SK-N-SH (cell line): ENCODE results near the gene ULBP1. TPM values are rescaled to one million over a fixed set of nuclear protein-coding genes. Genes with fewer than 3 reads are reported as not detected.
"Not testable (repeated sequence)": the region's sequence is repeated elsewhere in the genome, so short reads cannot be mapped to it uniquely, and the experiment has no call there.

Experiments
- CTCF ChIA-PET: fragments of 300-600, 350-600 bp; formaldehyde crosslinking; extraction: SDS; loops from one replicate; lab custom pipeline; 2021; lab: Yijun Ruan, JAX
- POLR2A ChIA-PET: fragments of 350-600 bp; sonication (Branson Sonifier 250); formaldehyde crosslinking; extraction: SDS; loops from one replicate; lab custom pipeline; 2020; ENCODE audit warnings: antibody characterized with exemption, inconsistent platforms; lab: Yijun Ruan, JAX
- DNase-seq: peaks from one replicate; pipeline ENCODE4 v3.0.0; 2012
- H2AFZ ChIP-seq: fragments of 200-600 bp; sonication (generic); 2 replicates; pipeline ENCODE4 v1.8.1; 2016; ENCODE audit warnings: antibody characterized with exemption, mild to moderate bottlenecking, low read depth
- H3F3A ChIP-seq: fragments of 200-600 bp; sonication (generic); replicated peaks from 2 replicates; pipeline ENCODE3; 2016; ENCODE audit warnings: antibody characterized with exemption, mild to moderate bottlenecking; ENCODE audit not compliant: insufficient read depth
- H3K27ac ChIP-seq, 2 experiments: fragments of 200-500 bp in 1 of 2; fragments of 200-600 bp in 1 of 2; sonication (Bioruptor generic) in 1 of 2; sonication (generic), shearing (Covaris generic) in 1 of 2; 2 replicates each; pipeline versions ENCODE4 v1.5.1 to v1.6.1; 2014 to 2016; ENCODE audit warnings: low read depth in 2 of 2, inconsistent platforms in 1 of 2, low read length in 1 of 2, mild to moderate bottlenecking in 1 of 2, mixed read lengths in 1 of 2
- H3K27me3 ChIP-seq: fragments of 200-600 bp; sonication (generic), shearing (Covaris generic); 2 replicates; pipeline ENCODE4 v1.6.1; 2016; ENCODE audit warnings: mixed run types; ENCODE audit not compliant: insufficient read depth
- H3K36me3 ChIP-seq, 2 experiments: fragments of 200-500 bp in 1 of 2; fragments of 200-600 bp in 1 of 2; sonication (Bioruptor generic) in 1 of 2; sonication (generic) in 1 of 2; replicated peaks in 1 of 2; 2 replicates each; pipeline versions ENCODE3 to v1.5.1; 2014 to 2016; ENCODE audit warnings: low read length in 1 of 2, mild to moderate bottlenecking in 1 of 2; ENCODE audit not compliant: insufficient read depth in 2 of 2, control insufficient read depth in 1 of 2
- H3K4me1 ChIP-seq, 2 experiments: fragments of 200-500 bp in 1 of 2; fragments of 200-600 bp in 1 of 2; sonication (Bioruptor generic) in 1 of 2; sonication (generic), shearing (Covaris generic) in 1 of 2; 2 replicates each; pipeline versions ENCODE4 v1.5.1 to v1.6.1; 2014 to 2016; ENCODE audit warnings: low read depth in 1 of 2, low read length in 1 of 2, mixed run types in 1 of 2; ENCODE audit not compliant: insufficient read depth in 2 of 2, control insufficient read depth in 1 of 2
- H3K4me2 ChIP-seq: fragments of 200-600 bp; sonication (generic), shearing (Covaris generic); 2 replicates; pipeline ENCODE4 v1.6.1; 2017; ENCODE audit warnings: mixed run types
- H3K4me3 ChIP-seq, 2 experiments: fragments of 200-500 bp in 1 of 2; fragments of 200-600 bp in 1 of 2; sonication (Bioruptor generic) in 1 of 2; sonication (generic), shearing (Covaris generic) in 1 of 2; 2 replicates each; pipeline versions ENCODE4 v1.5.1 to v1.8.1; 2014 to 2016; ENCODE audit warnings: low read depth in 2 of 2, inconsistent platforms in 1 of 2, low read length in 1 of 2, mild to moderate bottlenecking in 1 of 2, mixed read lengths in 1 of 2, moderate library complexity in 1 of 2
- H3K79me2 ChIP-seq: fragments of 200-600 bp; sonication (generic); 2 replicates; pipeline ENCODE4 v1.8.1; 2017; ENCODE audit warnings: mild to moderate bottlenecking; ENCODE audit not compliant: insufficient read depth
- H3K9ac ChIP-seq: fragments of 200-600 bp; sonication (generic); 2 replicates; pipeline ENCODE4 v1.6.1; 2017; ENCODE audit warnings: mixed run types
- H3K9me2 ChIP-seq: fragments of 200-600 bp; sonication (generic); 2 replicates; pipeline ENCODE4 v1.6.1; 2017; ENCODE audit warnings: mixed run types
- H3K9me3 ChIP-seq: fragments of 200-600 bp; sonication (generic); 2 replicates; pipeline ENCODE4 v1.6.1; 2017; ENCODE audit warnings: mixed run types, mild to moderate bottlenecking, moderate library complexity
- H4K20me1 ChIP-seq: fragments of 200-600 bp; sonication (generic); 2 replicates; pipeline ENCODE4 v1.6.1; 2017; ENCODE audit warnings: mild to moderate bottlenecking, mixed run types; ENCODE audit not compliant: insufficient read depth
- CTCF ChIP-seq: fragments of 200-600 bp; sonication (generic); IDR thresholded peaks from 2 replicates; pipeline ENCODE4 v1.6.1; 2017; ENCODE audit warnings: antibody characterized with exemption, mild to moderate bottlenecking, moderate library complexity
- EZH2phosphoT487 ChIP-seq: fragments of 200-600 bp; sonication (generic); IDR thresholded peaks from 2 replicates; pipeline ENCODE4 v1.6.1; 2017; ENCODE audit warnings: low read depth, mixed run types, mild to moderate bottlenecking, antibody characterized with exemption, moderate library complexity, borderline replicate concordance
- JUND ChIP-seq: IDR thresholded peaks from 2 replicates; pipeline ENCODE4 v1.4.0; 2012
- NFIC ChIP-seq: IDR thresholded peaks from 2 replicates; pipeline ENCODE4 v1.4.0; 2012; ENCODE audit warnings: borderline replicate concordance
- RCOR1 ChIP-seq: fragments of 150-350 bp; IDR thresholded peaks from 2 replicates; pipeline ENCODE4 v1.6.1; 2017; ENCODE audit warnings: antibody characterized with exemption, low read length
- RFX5 ChIP-seq: IDR thresholded peaks from 2 replicates; pipeline ENCODE4 v1.6.1; 2012; ENCODE audit warnings: mild to moderate bottlenecking, improper control_type of control experiment, low read length
- RXRA ChIP-seq: IDR thresholded peaks from 2 replicates; pipeline ENCODE4 v1.4.0; 2012; ENCODE audit warnings: low read depth, mild to moderate bottlenecking, borderline replicate concordance
- TCF12 ChIP-seq: IDR thresholded peaks from 2 replicates; pipeline ENCODE4 v1.4.0; 2012
- WGBS: methylation state at CpG from one replicate; pipeline ENCODE4 v1.1.6; 2017; ENCODE audit warnings: low lambda C conversion rate; 5-methylcytosine and 5-hydroxymethylcytosine counted together
- polyA plus RNA-seq, 3 experiments: library from polyadenylated mRNA; depleted of rRNA; stranded (reverse); fragments of >200 nt; gene quantifications; 2 replicates each; pipeline ENCODE4 v1.2.3, GENCODE V29; 2012
- TF ChIP-seq, protein P1 (sequence below): IDR thresholded peaks from 2 replicates; pipeline ENCODE4 v1.4.0; 2012; ENCODE audit warnings: low read depth

ULBP1 gene
- polyA plus RNA-seq, 1 of the 3 experiments (the other 2 are of a cell fraction): 0.02 TPM

- Histone ChIP-seq H3K36me3 (no peaks in the 10 kb centered on the region), H3K4me2 (no peak overlapping the region), H3K4me1 (peaks cover 0 to 3% of the 10 kb centered on the region in 2 experiments; a peak in 1 of 4 replicates), H3K27ac (no peak overlapping the region), H3K9me3 (no peaks in the 10 kb centered on the region), H3F3A (no peaks in the 10 kb centered on the region), H3K9me2 (no peaks in the 10 kb centered on the region), H3K9ac (no peak overlapping the region), H3K27me3 (peaks cover 3% of the 10 kb centered on the region), H3K79me2 (no peaks in the 10 kb centered on the region), H4K20me1 (no peaks in the 10 kb centered on the region), H3K4me3 (no peak overlapping the region), H2AFZ (no peak overlapping the region)
- no peak for TF ChIP-seq TCF12
- TF ChIP-seq NFIC: no peak
- TF ChIP-seq JUND: no peak
- TF ChIP-seq RCOR1: no peak
- no peak for DNase-seq
- WGBS: 58% methylated on average over 3 of the region's 3 CpGs
- CTCF ChIA-PET: no interaction called here
- POLR2A ChIA-PET: no interaction called here
Measured at GRCh38 chr6:150001295-150002008, 37.7 kb downstream of the ULBP1 start.

- Histone ChIP-seq H3K9ac (no peak overlapping the region), H3F3A (no peaks in the 10 kb centered on the region), H3K4me2 (no peak overlapping the region), H4K20me1 (no peaks in the 10 kb centered on the region), H3K27me3 (peaks cover 9% of the 10 kb centered on the region), H3K4me1 (peaks cover 0 to 3% of the 10 kb centered on the region in 2 experiments; a peak in 1 of 4 replicates), H2AFZ (no peak overlapping the region), H3K36me3 (no peaks in the 10 kb centered on the region), H3K4me3 (no peak overlapping the region), H3K79me2 (no peaks in the 10 kb centered on the region), H3K27ac (no peak overlapping the region), H3K9me2 (no peaks in the 10 kb centered on the region), H3K9me3 (no peaks in the 10 kb centered on the region)
- TF ChIP-seq RXRA: no peak
- no peak for TF ChIP-seq RFX5
- no peak for TF ChIP-seq CTCF
- TF ChIP-seq EZH2phosphoT487: no peak
- TF ChIP-seq, protein P1, sequence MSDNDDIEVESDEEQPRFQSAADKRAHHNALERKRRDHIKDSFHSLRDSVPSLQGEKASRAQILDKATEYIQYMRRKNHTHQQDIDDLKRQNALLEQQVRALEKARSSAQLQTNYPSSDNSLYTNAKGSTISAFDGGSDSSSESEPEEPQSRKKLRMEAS: no peak
- TF ChIP-seq JUND: no peak
- ChIA-PET POLR2A (no interaction called here), CTCF (no interaction called here)
- DNase-seq: no peak
- 39% methylated on average over 2 of the region's 2 CpGs for WGBS
Measured at GRCh38 chr6:150002710-150003109, 39.0 kb downstream of the ULBP1 start.

DNA sequence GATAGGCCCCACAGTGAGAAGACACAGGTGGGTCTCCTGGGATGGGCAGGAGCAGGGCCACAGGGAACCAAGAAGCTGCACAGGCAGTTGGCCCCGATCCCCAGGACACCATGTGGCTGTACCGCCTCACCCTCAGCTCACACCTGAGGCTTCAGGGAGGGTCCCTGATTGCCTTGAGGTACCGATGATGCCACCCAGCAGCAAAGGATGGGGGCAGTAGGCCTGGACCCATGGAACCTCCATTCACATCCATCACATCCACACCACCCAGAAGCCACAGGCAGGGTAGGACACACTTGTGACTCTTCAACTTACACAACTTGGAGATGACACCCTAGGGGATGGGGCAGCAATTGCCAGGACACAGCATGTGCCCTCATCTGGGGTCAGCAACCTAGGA lies 39.9 kb downstream of the ULBP1 start:
- H3K9me2 ChIP-seq, DNase-seq, H3K4me3 ChIP-seq, H3K27ac ChIP-seq, H3F3A ChIP-seq, H2AFZ ChIP-seq, H3K9me3 ChIP-seq, H3K9ac ChIP-seq, CTCF ChIA-PET, H3K4me1 ChIP-seq, H4K20me1 ChIP-seq, H3K79me2 ChIP-seq, POLR2A ChIA-PET, H3K4me2 ChIP-seq, H3K36me3 ChIP-seq: not testable (repeated sequence)
- H3K27me3 ChIP-seq: peaks cover 14% of the 10 kb centered on the region
- no CpG with 5 or more reads among the region's 3 CpGs for WGBS
